Trophoblast cell (in vitro differentiated cells and primary cell): ENCODE results near the gene CFAP45.

Experiments
- DNase-seq, 2 donors: peaks; one replicate each; pipeline ENCODE4 v3.0.0-alpha.2; 2016
- H2AFZ ChIP-seq: 2 replicates; pipeline ENCODE4 v1.6.1; 2013; ENCODE audit warnings: low read length, moderate library complexity, mild to moderate bottlenecking; ENCODE audit not compliant: insufficient read depth, poor library complexity
- H2AK5ac ChIP-seq: 2 replicates; pipeline ENCODE4 v1.6.1; 2013; ENCODE audit warnings: mild to moderate bottlenecking, low read length
- H2BK120ac ChIP-seq: 2 replicates; pipeline ENCODE4 v1.6.1; 2013; ENCODE audit warnings: low read length, mild to moderate bottlenecking, moderate library complexity; ENCODE audit not compliant: insufficient read depth, poor library complexity
- H2BK12ac ChIP-seq: 2 replicates; pipeline ENCODE4 v1.6.1; 2013; ENCODE audit warnings: mild to moderate bottlenecking, low read length, moderate library complexity
- H2BK5ac ChIP-seq: 2 replicates; pipeline ENCODE4 v1.6.1; 2013; ENCODE audit warnings: low read length, low read depth, moderate library complexity, mild to moderate bottlenecking; ENCODE audit not compliant: poor library complexity
- H3K14ac ChIP-seq: 2 replicates; pipeline ENCODE4 v1.6.1; 2013; ENCODE audit warnings: mild to moderate bottlenecking, low read length
- H3K18ac ChIP-seq: 2 replicates; pipeline ENCODE4 v1.6.1; 2013; ENCODE audit warnings: mild to moderate bottlenecking, low read length
- H3K23ac ChIP-seq: 2 replicates; pipeline ENCODE4 v1.6.1; 2013; ENCODE audit warnings: low read length
- H3K27ac ChIP-seq: 2 replicates; pipeline ENCODE4 v1.5.1; 2013; ENCODE audit warnings: low read depth, mild to moderate bottlenecking, inconsistent platforms, low read length, moderate library complexity
- H3K27me3 ChIP-seq: 2 replicates; pipeline ENCODE4 v1.6.1; 2013; ENCODE audit warnings: inconsistent platforms, mild to moderate bottlenecking, low read length, moderate library complexity; ENCODE audit not compliant: insufficient read depth
- H3K36me3 ChIP-seq, 2 experiments: 1 replicate in 1 of 2; 2 replicates in 1 of 2; pipeline ENCODE4 v1.6.1; 2013; ENCODE audit warnings: low read length in 2 of 2, mild to moderate bottlenecking in 2 of 2, moderate library complexity in 1 of 2; ENCODE audit not compliant: insufficient read depth in 2 of 2, control insufficient read depth in 1 of 2
- H3K4ac ChIP-seq: 2 replicates; pipeline ENCODE4 v1.6.1; 2013; ENCODE audit warnings: low read depth, mild to moderate bottlenecking, low read length, moderate library complexity
- H3K4me1 ChIP-seq, 2 experiments: 1 replicate in 1 of 2; 2 replicates in 1 of 2; pipeline ENCODE4 v1.6.1; 2013; ENCODE audit warnings: low read length in 2 of 2, mild to moderate bottlenecking in 2 of 2, moderate library complexity in 1 of 2; ENCODE audit not compliant: insufficient read depth in 2 of 2, control insufficient read depth in 1 of 2
- H3K4me2 ChIP-seq: 2 replicates; pipeline ENCODE4 v1.6.1; 2013; ENCODE audit warnings: inconsistent platforms, mild to moderate bottlenecking, low read length, moderate library complexity
- H3K4me3 ChIP-seq: 2 replicates; pipeline ENCODE4 v1.5.1; 2013; ENCODE audit warnings: mild to moderate bottlenecking, low read depth, low read length, inconsistent platforms
- H3K79me1 ChIP-seq: one replicate; pipeline ENCODE4 v1.6.1; 2013; ENCODE audit warnings: low read length
- H3K79me2 ChIP-seq: 2 replicates; pipeline ENCODE4 v1.6.1; 2013; ENCODE audit warnings: low read length, mild to moderate bottlenecking; ENCODE audit not compliant: control insufficient read depth, insufficient read depth, poor library complexity
- H3K9ac ChIP-seq: 2 replicates; pipeline ENCODE4 v1.6.1; 2013; ENCODE audit warnings: mild to moderate bottlenecking, low read length
- H3K9me3 ChIP-seq: 2 replicates; pipeline ENCODE4 v1.6.1; 2013; ENCODE audit warnings: low read depth, mild to moderate bottlenecking, control low read depth, inconsistent platforms, low read length; ENCODE audit not compliant: insufficient read depth
- H4K12ac ChIP-seq: 2 replicates; pipeline ENCODE4 v1.6.1; 2013; ENCODE audit warnings: low read depth, mild to moderate bottlenecking, low read length, moderate library complexity
- H4K8ac ChIP-seq: 2 replicates; pipeline ENCODE4 v1.6.1; 2013; ENCODE audit warnings: low read depth, mild to moderate bottlenecking, low read length, moderate library complexity
- H4K91ac ChIP-seq: one replicate; pipeline ENCODE4 v1.6.1; 2013; ENCODE audit warnings: low read depth, mild to moderate bottlenecking, low read length, moderate library complexity
- WGBS: extraction: QIAGEN DNeasy Blood & Tissue Kit; methylation state at CpG from one replicate; pipeline ENCODE4 v1.1.7; 2013; ENCODE audit warnings: missing lambda C conversion rate; ENCODE audit not compliant: insufficient read length, insufficient coverage; ENCODE audit errors: extremely low coverage; 5-methylcytosine and 5-hydroxymethylcytosine counted together

Gene CFAP45

GRCh38 chr1:159930634-159931033 is 30.7 kb upstream of the CFAP45 start:
- Histone ChIP-seq H3K27me3 (no peaks in the 10 kb centered on the region), H2BK120ac (no peak overlapping the region), H3K4ac (no peak overlapping the region), H3K9ac (no peak overlapping the region), H3K36me3 (peaks cover 12 to 14% of the 10 kb centered on the region in 2 experiments), H3K18ac (no peak overlapping the region), H3K23ac (no peak overlapping the region), H4K8ac (no peak overlapping the region), H2BK5ac (no peak overlapping the region), H3K4me2 (no peak overlapping the region), H3K27ac (no peak overlapping the region), H3K79me2 (no peaks in the 10 kb centered on the region), H3K14ac (no peak overlapping the region), H4K12ac (no peak overlapping the region), H3K4me1 (peaks cover 4 to 12% of the 10 kb centered on the region in 2 experiments), H2BK12ac (no peak overlapping the region), H2AK5ac (no peak overlapping the region), H4K91ac (no peak overlapping the region), H3K79me1 (peaks cover 4% of the 10 kb centered on the region), H3K9me3 (peaks cover 2% of the 10 kb centered on the region), H3K4me3 (no peak overlapping the region), H2AFZ (no peak overlapping the region)
- WGBS: no CpG with 5 or more reads among the region's 8 CpGs
- DNase-seq: no peak

GRCh38 chr1:159930216-159930615 is 30.3 kb upstream of the CFAP45 start:
- no peak overlapping the region for H2BK12ac ChIP-seq
- no peaks in the 10 kb centered on the region for H3K27me3 ChIP-seq
- H3K4me3 ChIP-seq: no peak overlapping the region
- H3K4ac ChIP-seq: no peak overlapping the region
- no peak overlapping the region for H3K4me2 ChIP-seq
- no peak overlapping the region for H2BK120ac ChIP-seq
- peaks cover under 1% of the 10 kb centered on the region for H3K79me2 ChIP-seq
- peaks cover 12 to 14% of the 10 kb centered on the region in 2 experiments for H3K36me3 ChIP-seq
- H4K91ac ChIP-seq: no peak overlapping the region
- H3K18ac ChIP-seq: no peak overlapping the region
- no CpG with 5 or more reads among the region's 11 CpGs for WGBS
- H4K8ac ChIP-seq: no peak overlapping the region
- H2AFZ ChIP-seq: no peak overlapping the region
- no peak for DNase-seq
- no peak overlapping the region for H3K9ac ChIP-seq
- peaks cover 5% of the 10 kb centered on the region for H3K79me1 ChIP-seq
- no peak overlapping the region for H4K12ac ChIP-seq
- H3K9me3 ChIP-seq: peaks cover 2% of the 10 kb centered on the region
- H3K4me1 ChIP-seq: peaks cover 5 to 12% of the 10 kb centered on the region in 2 experiments
- H2AK5ac ChIP-seq: no peak overlapping the region
- no peak overlapping the region for H3K27ac ChIP-seq
- H3K14ac ChIP-seq: no peak overlapping the region
- no peak overlapping the region for H2BK5ac ChIP-seq
- no peak overlapping the region for H3K23ac ChIP-seq

- Histone ChIP-seq H4K8ac (no peak overlapping the region), H2AFZ (no peak overlapping the region), H3K23ac (no peak overlapping the region), H3K4me1 (peaks cover 5 to 12% of the 10 kb centered on the region in 2 experiments), H4K12ac (no peak overlapping the region), H3K27ac (no peak overlapping the region), H2BK5ac (no peak overlapping the region), H3K4ac (no peak overlapping the region), H3K4me3 (no peak overlapping the region), H3K14ac (no peak overlapping the region), H3K36me3 (peaks cover 12 to 14% of the 10 kb centered on the region in 2 experiments), H3K9ac (no peak overlapping the region), H2AK5ac (no peak overlapping the region), H2BK12ac (no peak overlapping the region), H3K18ac (no peak overlapping the region), H3K9me3 (peaks cover 2% of the 10 kb centered on the region), H3K79me2 (peaks cover 7% of the 10 kb centered on the region), H3K27me3 (no peaks in the 10 kb centered on the region), H3K79me1 (peaks cover 13% of the 10 kb centered on the region), H4K91ac (no peak overlapping the region), H3K4me2 (no peak overlapping the region), H2BK120ac (no peak overlapping the region)
- WGBS: no CpG with 5 or more reads among the region's 48 CpGs
- peak; percentile 92 for DNase-seq
Measured at GRCh38 chr1:159929155-159930051, 29.4 kb upstream of the CFAP45 start.

- H2AFZ ChIP-seq: no peak overlapping the region
- WGBS: no CpG with 5 or more reads among the region's 18 CpGs
- no peak overlapping the region for H4K12ac ChIP-seq
Measured at GRCh38 chr1:159928491-159929050, 28.6 kb upstream of the CFAP45 start.

More at GRCh38 chr1:159928491-159929050, 28.6 kb upstream of the CFAP45 start:
- Histone ChIP-seq H3K4me3 (no peak overlapping the region), H3K4ac (no peak overlapping the region), H3K4me2 (no peak overlapping the region), H3K23ac (no peak overlapping the region), H3K27ac (no peak overlapping the region), H3K18ac (no peak overlapping the region), H3K79me2 (peaks cover 13% of the 10 kb centered on the region), H4K91ac (no peak overlapping the region), H2AK5ac (no peak overlapping the region), H2BK5ac (no peak overlapping the region), H2BK120ac (no peak overlapping the region), H3K36me3 (peaks cover 10 to 12% of the 10 kb centered on the region in 2 experiments), H2BK12ac (no peak overlapping the region), H3K79me1 (peaks cover 19% of the 10 kb centered on the region), H3K9me3 (peaks cover 2% of the 10 kb centered on the region), H3K27me3 (no peaks in the 10 kb centered on the region), H3K4me1 (peaks cover 6 to 14% of the 10 kb centered on the region in 2 experiments), H3K9ac (no peak overlapping the region), H3K14ac (no peak overlapping the region), H4K8ac (no peak overlapping the region)
- DNase-seq: no peak
